ENCODE data around the gene CKS1B. TPM values are rescaled to one million over a fixed set of nuclear protein-coding genes. Genes with fewer than 3 reads are reported as not detected.
A peak's percentile ranks its signal among the peaks of the same experiment; 100 is the strongest.

The CKS1B gene
- total and polyA plus RNA-seq, 4 donors: 22.3 to 38.2 (median 30.2) TPM

DNA sequence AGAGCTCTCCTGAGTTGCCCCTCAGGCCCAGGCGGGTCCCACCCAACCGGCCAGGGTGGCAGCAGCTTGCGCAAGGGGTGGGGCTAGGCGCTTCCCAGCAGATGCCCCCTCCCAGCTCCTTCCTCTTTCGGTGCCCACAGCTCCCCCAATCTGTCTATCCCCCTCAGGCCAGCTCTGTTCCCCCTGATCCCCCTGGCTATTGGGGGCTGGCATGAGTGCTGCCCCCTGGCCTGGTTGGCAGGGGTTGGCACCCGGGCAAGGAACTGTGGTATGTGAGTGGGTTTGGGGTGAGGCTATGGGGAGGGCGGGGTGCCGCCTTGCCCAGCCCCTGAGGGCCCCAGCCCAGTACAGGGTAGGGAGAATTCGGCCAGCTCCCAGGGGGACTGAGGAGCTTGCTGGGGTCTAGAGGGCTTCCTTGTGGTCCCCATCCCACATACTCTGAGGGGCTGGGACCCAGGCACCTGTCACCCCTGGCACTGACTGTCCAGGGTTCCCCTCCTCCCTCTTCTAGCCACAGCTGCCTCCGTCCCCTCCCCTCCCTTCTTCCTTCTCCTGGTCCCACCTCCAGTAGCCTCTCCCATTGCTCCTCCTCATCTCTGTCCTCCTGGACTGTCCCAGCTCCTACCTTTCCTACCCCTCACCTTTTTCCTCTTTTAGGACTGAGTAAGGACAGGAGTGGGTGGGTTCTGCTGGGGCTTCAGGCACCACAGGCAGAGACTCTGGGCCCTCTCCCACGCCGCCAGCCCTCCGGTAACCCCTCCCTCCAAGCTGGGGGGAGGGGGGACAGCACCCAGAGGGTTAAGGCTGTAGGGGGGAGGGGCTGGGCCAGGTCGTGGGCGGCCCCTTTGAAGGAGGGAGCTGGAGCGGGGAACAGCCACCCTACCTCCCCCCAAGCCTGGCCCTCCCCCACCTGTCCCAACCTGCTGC lies 33.8 kb downstream of the CKS1B start:
- TF ChIP-seq, protein P1, sequence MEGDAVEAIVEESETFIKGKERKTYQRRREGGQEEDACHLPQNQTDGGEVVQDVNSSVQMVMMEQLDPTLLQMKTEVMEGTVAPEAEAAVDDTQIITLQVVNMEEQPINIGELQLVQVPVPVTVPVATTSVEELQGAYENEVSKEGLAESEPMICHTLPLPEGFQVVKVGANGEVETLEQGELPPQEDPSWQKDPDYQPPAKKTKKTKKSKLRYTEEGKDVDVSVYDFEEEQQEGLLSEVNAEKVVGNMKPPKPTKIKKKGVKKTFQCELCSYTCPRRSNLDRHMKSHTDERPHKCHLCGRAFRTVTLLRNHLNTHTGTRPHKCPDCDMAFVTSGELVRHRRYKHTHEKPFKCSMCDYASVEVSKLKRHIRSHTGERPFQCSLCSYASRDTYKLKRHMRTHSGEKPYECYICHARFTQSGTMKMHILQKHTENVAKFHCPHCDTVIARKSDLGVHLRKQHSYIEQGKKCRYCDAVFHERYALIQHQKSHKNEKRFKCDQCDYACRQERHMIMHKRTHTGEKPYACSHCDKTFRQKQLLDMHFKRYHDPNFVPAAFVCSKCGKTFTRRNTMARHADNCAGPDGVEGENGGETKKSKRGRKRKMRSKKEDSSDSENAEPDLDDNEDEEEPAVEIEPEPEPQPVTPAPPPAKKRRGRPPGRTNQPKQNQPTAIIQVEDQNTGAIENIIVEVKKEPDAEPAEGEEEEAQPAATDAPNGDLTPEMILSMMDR (IDR thresholded peaks at IDR 0.05; ENCODE audit: control extremely low read depth, extremely low read depth): no peak
- Histone ChIP-seq H3K36me3 (ENCODE audit: control insufficient read depth in 4 of 4, insufficient read depth in 4 of 4, low read length in 4 of 4) (no peaks in the 10 kb centered on the region), H3K4me3 (no peak overlapping the region), H3K9me3 (ENCODE audit: control insufficient read depth in 4 of 4, insufficient read depth in 3 of 4, low read length in 3 of 4) (no peaks in the 10 kb centered on the region), H3K27ac (ENCODE audit: low read depth in 1 of 2, low read length in 1 of 2) (peak overlapping the region; percentile 59 to 63), H3K27me3 (ENCODE audit: control insufficient read depth in 3 of 3, insufficient read depth in 3 of 3, low read length in 2 of 3) (no peaks in the 10 kb centered on the region), H3K4me1 (ENCODE audit: control insufficient read depth in 5 of 5, insufficient read depth in 5 of 5, low read length in 5 of 5) (peaks cover 6 to 58% (median 24%) of the 10 kb centered on the region in 5 donors), H3K9ac (ENCODE audit: insufficient read depth in 1 of 2, low read length in 2 of 2) (no peak overlapping the region)
- DNase-seq (no peak), ATAC-seq (ENCODE audit: insufficient read depth, low FRiP score) (no peak)
- 27 to 42% methylated on average over 15 to 16 of the region's 16 CpGs for WGBS, 2 donors

- DNase-seq (no peak), ATAC-seq (ENCODE audit: insufficient read depth, low FRiP score) (no peak)
Observed at GRCh38 chr1:155009221-155009711, 34.8 kb downstream of the CKS1B start.

DNA sequence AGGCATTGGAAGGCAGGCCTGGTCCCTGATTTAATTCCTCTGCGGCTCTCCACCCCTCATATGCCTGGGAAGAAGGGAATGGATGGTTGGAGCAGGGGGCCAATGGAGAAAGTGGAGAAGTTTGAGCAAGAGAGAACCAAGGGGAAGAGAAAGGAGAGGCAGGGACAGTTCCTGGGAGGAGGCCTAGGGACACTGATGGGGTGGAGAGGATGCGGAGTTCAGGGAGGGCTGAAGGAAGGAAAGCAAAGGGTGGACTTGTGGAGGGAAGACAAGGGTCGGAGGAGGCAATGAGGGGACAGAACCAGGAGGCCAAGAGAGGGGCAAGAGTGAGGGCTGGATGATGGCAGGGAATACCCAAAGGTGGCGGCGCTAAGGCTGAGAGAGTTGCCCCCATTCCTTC lies 35.3 kb downstream of the CKS1B start:
- 78 to 87% methylated on average over 5 of the region's 5 CpGs for WGBS, 2 donors
- Histone ChIP-seq H3K4me3 (no peak overlapping the region), H3K36me3 (ENCODE audit: control insufficient read depth in 4 of 4, insufficient read depth in 4 of 4, low read length in 4 of 4) (peaks cover 0 to 9% (median 0%) of the 10 kb centered on the region in 4 donors), H3K4me1 (ENCODE audit: control insufficient read depth in 5 of 5, insufficient read depth in 5 of 5, low read length in 5 of 5) (peaks cover 2 to 53% (median 17%) of the 10 kb centered on the region in 5 donors), H3K27me3 (ENCODE audit: control insufficient read depth in 3 of 3, insufficient read depth in 3 of 3, low read length in 2 of 3) (no peaks in the 10 kb centered on the region), H3K9ac (ENCODE audit: insufficient read depth in 1 of 2, low read length in 2 of 2) (no peak overlapping the region), H3K9me3 (ENCODE audit: control insufficient read depth in 4 of 4, insufficient read depth in 3 of 4, low read length in 3 of 4) (no peaks in the 10 kb centered on the region), H3K27ac (ENCODE audit: low read depth in 1 of 2, low read length in 1 of 2) (peak overlapping the region in 1 of 2 donors; percentile 26)
- DNase-seq (no peak), ATAC-seq (ENCODE audit: insufficient read depth, low FRiP score) (no peak)
- TF ChIP-seq, protein P1 (IDR thresholded peaks at IDR 0.05; ENCODE audit: control extremely low read depth, extremely low read depth): no peak

More at GRCh38 chr1:155009221-155009711, 34.8 kb downstream of the CKS1B start:
- Histone ChIP-seq H3K36me3 (ENCODE audit: control insufficient read depth in 4 of 4, insufficient read depth in 4 of 4, low read length in 4 of 4) (peaks cover 0 to 6% (median 0%) of the 10 kb centered on the region in 4 donors), H3K27ac (ENCODE audit: low read depth in 1 of 2, low read length in 1 of 2) (peak overlapping the region in 1 of 2 donors; percentile 41), H3K4me1 (ENCODE audit: control insufficient read depth in 5 of 5, insufficient read depth in 5 of 5, low read length in 5 of 5) (peaks cover 4 to 58% (median 22%) of the 10 kb centered on the region in 5 donors), H3K4me3 (peak overlapping the region; percentile 11), H3K9me3 (ENCODE audit: control insufficient read depth in 4 of 4, insufficient read depth in 3 of 4, low read length in 3 of 4) (no peaks in the 10 kb centered on the region), H3K9ac (ENCODE audit: insufficient read depth in 1 of 2, low read length in 2 of 2) (no peak overlapping the region), H3K27me3 (ENCODE audit: control insufficient read depth in 3 of 3, insufficient read depth in 3 of 3, low read length in 2 of 3) (no peaks in the 10 kb centered on the region)
- WGBS, 2 donors: 71 to 74% methylated on average over 8 to 12 of the region's 12 CpGs
- TF ChIP-seq, protein P1 (IDR thresholded peaks at IDR 0.05; ENCODE audit: control extremely low read depth, extremely low read depth): no peak

All from lung (tissue), 12 donors.